GM12878 (cell line): ENCODE measurements around the gene GABARAPL2. TPM values are rescaled to one million over a fixed set of nuclear protein-coding genes. Genes with fewer than 3 reads are reported as not detected.

Experiments
- CBFB ChIP-seq: IDR thresholded peaks from 2 replicates; pipeline ENCODE4 v1.6.1; 2016; ENCODE audit warnings: antibody characterized with exemption, low read depth
- CHD2 ChIP-seq: IDR thresholded peaks from 2 replicates; pipeline ENCODE4 v1.6.1; 2011; ENCODE audit warnings: low read depth, low read length, improper control_type of control experiment, borderline replicate concordance
- CREB1 ChIP-seq: IDR thresholded peaks from 2 replicates; pipeline ENCODE4 v1.6.1; 2012; ENCODE audit warnings: low read depth, mild to moderate bottlenecking, inconsistent platforms
- CREM ChIP-seq: IDR thresholded peaks from 2 replicates; pipeline ENCODE4 v1.6.1; 2014; ENCODE audit warnings: antibody characterized with exemption, low read depth
- JUND ChIP-seq: IDR thresholded peaks from 2 replicates; pipeline ENCODE4 v1.6.1; 2012; ENCODE audit warnings: low read depth, mild to moderate bottlenecking, low read length, improper control_type of control experiment, moderate library complexity
- KAT2A ChIP-seq: conservative IDR thresholded peaks from 2 replicates; pipeline ENCODE4 v1.6.1; 2011; ENCODE audit warnings: low read depth, low read length; ENCODE audit not compliant: control insufficient read depth
- MEF2A ChIP-seq: IDR thresholded peaks from 2 replicates; pipeline ENCODE4 v1.6.1; 2011; ENCODE audit warnings: low read depth, mild to moderate bottlenecking, low read length, moderate library complexity; ENCODE audit not compliant: insufficient read depth
- MEF2B ChIP-seq: fragments of 450-650 bp; IDR thresholded peaks from 2 replicates; pipeline ENCODE4 v1.6.1; 2018; ENCODE audit warnings: mild to moderate bottlenecking, moderate library complexity; ENCODE audit not compliant: partially characterized antibody, poor library complexity, severe bottlenecking
- RB1 ChIP-seq: fragments of 450-650 bp; formaldehyde crosslinking; IDR thresholded peaks from 2 replicates; pipeline ENCODE4 v1.6.1; 2017; ENCODE audit warnings: mild to moderate bottlenecking, borderline replicate concordance
- RELA ChIP-seq: fragments of 450-650 bp; IDR thresholded peaks from 2 replicates; pipeline ENCODE4 v1.8.0; 2014; ENCODE audit warnings: borderline replicate concordance; ENCODE audit not compliant: partially characterized antibody
- SMAD5 ChIP-seq: IDR thresholded peaks from 2 replicates; pipeline ENCODE4 v1.6.1; 2016; ENCODE audit warnings: antibody characterized with exemption, low read depth
- SMC3 ChIP-seq: IDR thresholded peaks from 2 replicates; pipeline ENCODE4 v1.6.1; 2011; ENCODE audit warnings: low read length, improper control_type of control experiment, borderline replicate concordance
- TBL1XR1 ChIP-seq: IDR thresholded peaks from 2 replicates; pipeline ENCODE4 v1.6.1; 2012; ENCODE audit warnings: low read depth, low read length, improper control_type of control experiment
- YY1 ChIP-seq: IDR thresholded peaks from 2 replicates; pipeline ENCODE4 v1.6.1; 2011; ENCODE audit warnings: low read depth, mild to moderate bottlenecking, low read length
- polyA plus RNA-seq, 11 experiments: library from polyadenylated mRNA; depleted of rRNA in 4 of 11; unstranded in 6 of 11; stranded (reverse) in 5 of 11; fragments of >200 nt; fragmentation: Nextera tagmentation in 4 of 11; fragmentation: Illumina TruSeq in 1 of 11; extraction: Ambion mirVana in 4 of 11; extraction: Trizol in 1 of 11; gene quantifications; 1 replicate in 1 of 11; 2 replicates in 10 of 11; pipeline versions ENCODE4 v1.2.1 to v1.2.3, GENCODE V29; 2011 to 2016; ENCODE audit warnings: inconsistent platforms in 2 of 11, missing spikeins in 2 of 11, low read depth in 1 of 11
- total RNA-seq, 4 experiments: library from RNA; depleted of rRNA in 3 of 4; stranded (reverse); fragments of >200 nt in 3 of 4; fragmentation: Illumina TruSeq in 1 of 4; extraction: Trizol in 1 of 4; gene quantifications; 2 replicates each; pipeline versions ENCODE4 v1.2.1 to v1.2.3, GENCODE V29; 2013 to 2021
- TF ChIP-seq, protein P1 (sequence below): fragments of 450-650 bp; IDR thresholded peaks from 2 replicates; pipeline ENCODE4 v1.6.1; 2017; ENCODE audit warnings: mild to moderate bottlenecking, moderate library complexity
- TF ChIP-seq, protein P2 (sequence below): fragments of 450-650 bp; IDR thresholded peaks from 2 replicates; pipeline ENCODE4 v1.6.1; 2016; ENCODE audit warnings: mild to moderate bottlenecking
- TF ChIP-seq, protein P3 (sequence below): fragments of 450-650 bp; IDR thresholded peaks from 2 replicates; pipeline ENCODE4 v1.6.1; 2014; ENCODE audit warnings: mild to moderate bottlenecking
- TF ChIP-seq, protein P4 (sequence below): IDR thresholded peaks from 2 replicates; pipeline ENCODE4 v1.6.1; 2012; ENCODE audit warnings: mild to moderate bottlenecking, low read depth, low read length
- TF ChIP-seq, protein P5 (sequence below), 3 experiments: IDR thresholded peaks in 2 of 3; conservative IDR thresholded peaks in 1 of 3; 2 replicates each; pipeline ENCODE4 v1.5.1; 2011; ENCODE audit warnings: low read depth in 3 of 3, low read length in 3 of 3, mild to moderate bottlenecking in 3 of 3, control low read depth in 2 of 3, moderate library complexity in 2 of 3, inconsistent platforms in 1 of 3, mixed read lengths in 1 of 3; ENCODE audit not compliant: control insufficient read depth in 2 of 3, insufficient read depth in 1 of 3; ENCODE audit errors: extremely low read depth in 1 of 3

The GABARAPL2 gene
- total and polyA plus RNA-seq, 10 of the 15 experiments (the other 5 are each of a cell fraction or from before 2014, with no cell fraction given): 61.9 to 359 (median 128) TPM

DNA sequence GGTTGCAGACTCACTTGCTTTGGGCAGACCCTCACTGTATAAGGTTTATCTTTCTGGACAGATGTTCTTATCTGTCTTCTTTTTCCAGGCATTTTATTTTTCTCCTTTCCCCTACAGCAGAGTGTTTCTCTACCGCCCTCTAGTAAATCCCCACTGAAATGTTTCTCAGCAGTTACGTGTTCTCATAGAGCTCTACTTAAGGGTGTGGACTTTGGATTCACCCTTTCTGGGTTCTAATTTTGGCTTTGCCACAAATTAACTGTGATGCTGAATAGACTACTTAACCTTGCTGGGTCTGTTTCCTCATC is 54.9 kb downstream of the GABARAPL2 start (continued):
- TF ChIP-seq, protein P1, sequence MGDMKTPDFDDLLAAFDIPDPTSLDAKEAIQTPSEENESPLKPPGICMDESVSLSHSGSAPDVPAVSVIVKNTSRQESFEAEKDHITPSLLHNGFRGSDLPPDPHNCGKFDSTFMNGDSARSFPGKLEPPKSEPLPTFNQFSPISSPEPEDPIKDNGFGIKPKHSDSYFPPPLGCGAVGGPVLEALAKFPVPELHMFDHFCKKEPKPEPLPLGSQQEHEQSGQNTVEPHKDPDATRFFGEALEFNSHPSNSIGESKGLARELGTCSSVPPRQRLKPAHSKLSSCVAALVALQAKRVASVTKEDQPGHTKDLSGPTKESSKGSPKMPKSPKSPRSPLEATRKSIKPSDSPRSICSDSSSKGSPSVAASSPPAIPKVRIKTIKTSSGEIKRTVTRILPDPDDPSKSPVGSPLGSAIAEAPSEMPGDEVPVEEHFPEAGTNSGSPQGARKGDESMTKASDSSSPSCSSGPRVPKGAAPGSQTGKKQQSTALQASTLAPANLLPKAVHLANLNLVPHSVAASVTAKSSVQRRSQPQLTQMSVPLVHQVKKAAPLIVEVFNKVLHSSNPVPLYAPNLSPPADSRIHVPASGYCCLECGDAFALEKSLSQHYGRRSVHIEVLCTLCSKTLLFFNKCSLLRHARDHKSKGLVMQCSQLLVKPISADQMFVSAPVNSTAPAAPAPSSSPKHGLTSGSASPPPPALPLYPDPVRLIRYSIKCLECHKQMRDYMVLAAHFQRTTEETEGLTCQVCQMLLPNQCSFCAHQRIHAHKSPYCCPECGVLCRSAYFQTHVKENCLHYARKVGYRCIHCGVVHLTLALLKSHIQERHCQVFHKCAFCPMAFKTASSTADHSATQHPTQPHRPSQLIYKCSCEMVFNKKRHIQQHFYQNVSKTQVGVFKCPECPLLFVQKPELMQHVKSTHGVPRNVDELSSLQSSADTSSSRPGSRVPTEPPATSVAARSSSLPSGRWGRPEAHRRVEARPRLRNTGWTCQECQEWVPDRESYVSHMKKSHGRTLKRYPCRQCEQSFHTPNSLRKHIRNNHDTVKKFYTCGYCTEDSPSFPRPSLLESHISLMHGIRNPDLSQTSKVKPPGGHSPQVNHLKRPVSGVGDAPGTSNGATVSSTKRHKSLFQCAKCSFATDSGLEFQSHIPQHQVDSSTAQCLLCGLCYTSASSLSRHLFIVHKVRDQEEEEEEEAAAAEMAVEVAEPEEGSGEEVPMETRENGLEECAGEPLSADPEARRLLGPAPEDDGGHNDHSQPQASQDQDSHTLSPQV: no peak
- TF ChIP-seq KAT2A (no peak), TBL1XR1 (no peak), MEF2A (0 out of 2 replicates have a peak, but pooled peaks have one; percentile 70), MEF2B (peak; percentile 70), JUND (no peak), CHD2 (no peak), CBFB (no peak), YY1 (0 out of 2 replicates have a peak, but pooled peaks have one; percentile 39), SMAD5 (no peak), SMC3 (peak; percentile 66; the same call in 1 of the 2 replicates), CREM (0 out of 2 replicates have a peak, but pooled peaks have one; percentile 34), RB1 (no peak), RELA (no peak), CREB1 (0 out of 2 replicates have a peak, but pooled peaks have one; percentile 31)
- TF ChIP-seq, protein P2, sequence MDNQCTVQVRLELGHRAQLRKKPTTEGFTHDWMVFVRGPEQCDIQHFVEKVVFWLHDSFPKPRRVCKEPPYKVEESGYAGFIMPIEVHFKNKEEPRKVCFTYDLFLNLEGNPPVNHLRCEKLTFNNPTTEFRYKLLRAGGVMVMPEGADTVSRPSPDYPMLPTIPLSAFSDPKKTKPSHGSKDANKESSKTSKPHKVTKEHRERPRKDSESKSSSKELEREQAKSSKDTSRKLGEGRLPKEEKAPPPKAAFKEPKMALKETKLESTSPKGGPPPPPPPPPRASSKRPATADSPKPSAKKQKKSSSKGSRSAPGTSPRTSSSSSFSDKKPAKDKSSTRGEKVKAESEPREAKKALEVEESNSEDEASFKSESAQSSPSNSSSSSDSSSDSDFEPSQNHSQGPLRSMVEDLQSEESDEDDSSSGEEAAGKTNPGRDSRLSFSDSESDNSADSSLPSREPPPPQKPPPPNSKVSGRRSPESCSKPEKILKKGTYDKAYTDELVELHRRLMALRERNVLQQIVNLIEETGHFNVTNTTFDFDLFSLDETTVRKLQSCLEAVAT: no peak
- TF ChIP-seq, protein P3, sequence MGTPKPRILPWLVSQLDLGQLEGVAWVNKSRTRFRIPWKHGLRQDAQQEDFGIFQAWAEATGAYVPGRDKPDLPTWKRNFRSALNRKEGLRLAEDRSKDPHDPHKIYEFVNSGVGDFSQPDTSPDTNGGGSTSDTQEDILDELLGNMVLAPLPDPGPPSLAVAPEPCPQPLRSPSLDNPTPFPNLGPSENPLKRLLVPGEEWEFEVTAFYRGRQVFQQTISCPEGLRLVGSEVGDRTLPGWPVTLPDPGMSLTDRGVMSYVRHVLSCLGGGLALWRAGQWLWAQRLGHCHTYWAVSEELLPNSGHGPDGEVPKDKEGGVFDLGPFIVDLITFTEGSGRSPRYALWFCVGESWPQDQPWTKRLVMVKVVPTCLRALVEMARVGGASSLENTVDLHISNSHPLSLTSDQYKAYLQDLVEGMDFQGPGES: no peak
- TF ChIP-seq, protein P4, sequence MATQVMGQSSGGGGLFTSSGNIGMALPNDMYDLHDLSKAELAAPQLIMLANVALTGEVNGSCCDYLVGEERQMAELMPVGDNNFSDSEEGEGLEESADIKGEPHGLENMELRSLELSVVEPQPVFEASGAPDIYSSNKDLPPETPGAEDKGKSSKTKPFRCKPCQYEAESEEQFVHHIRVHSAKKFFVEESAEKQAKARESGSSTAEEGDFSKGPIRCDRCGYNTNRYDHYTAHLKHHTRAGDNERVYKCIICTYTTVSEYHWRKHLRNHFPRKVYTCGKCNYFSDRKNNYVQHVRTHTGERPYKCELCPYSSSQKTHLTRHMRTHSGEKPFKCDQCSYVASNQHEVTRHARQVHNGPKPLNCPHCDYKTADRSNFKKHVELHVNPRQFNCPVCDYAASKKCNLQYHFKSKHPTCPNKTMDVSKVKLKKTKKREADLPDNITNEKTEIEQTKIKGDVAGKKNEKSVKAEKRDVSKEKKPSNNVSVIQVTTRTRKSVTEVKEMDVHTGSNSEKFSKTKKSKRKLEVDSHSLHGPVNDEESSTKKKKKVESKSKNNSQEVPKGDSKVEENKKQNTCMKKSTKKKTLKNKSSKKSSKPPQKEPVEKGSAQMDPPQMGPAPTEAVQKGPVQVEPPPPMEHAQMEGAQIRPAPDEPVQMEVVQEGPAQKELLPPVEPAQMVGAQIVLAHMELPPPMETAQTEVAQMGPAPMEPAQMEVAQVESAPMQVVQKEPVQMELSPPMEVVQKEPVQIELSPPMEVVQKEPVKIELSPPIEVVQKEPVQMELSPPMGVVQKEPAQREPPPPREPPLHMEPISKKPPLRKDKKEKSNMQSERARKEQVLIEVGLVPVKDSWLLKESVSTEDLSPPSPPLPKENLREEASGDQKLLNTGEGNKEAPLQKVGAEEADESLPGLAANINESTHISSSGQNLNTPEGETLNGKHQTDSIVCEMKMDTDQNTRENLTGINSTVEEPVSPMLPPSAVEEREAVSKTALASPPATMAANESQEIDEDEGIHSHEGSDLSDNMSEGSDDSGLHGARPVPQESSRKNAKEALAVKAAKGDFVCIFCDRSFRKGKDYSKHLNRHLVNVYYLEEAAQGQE: no peak
- TF ChIP-seq, protein P5, sequence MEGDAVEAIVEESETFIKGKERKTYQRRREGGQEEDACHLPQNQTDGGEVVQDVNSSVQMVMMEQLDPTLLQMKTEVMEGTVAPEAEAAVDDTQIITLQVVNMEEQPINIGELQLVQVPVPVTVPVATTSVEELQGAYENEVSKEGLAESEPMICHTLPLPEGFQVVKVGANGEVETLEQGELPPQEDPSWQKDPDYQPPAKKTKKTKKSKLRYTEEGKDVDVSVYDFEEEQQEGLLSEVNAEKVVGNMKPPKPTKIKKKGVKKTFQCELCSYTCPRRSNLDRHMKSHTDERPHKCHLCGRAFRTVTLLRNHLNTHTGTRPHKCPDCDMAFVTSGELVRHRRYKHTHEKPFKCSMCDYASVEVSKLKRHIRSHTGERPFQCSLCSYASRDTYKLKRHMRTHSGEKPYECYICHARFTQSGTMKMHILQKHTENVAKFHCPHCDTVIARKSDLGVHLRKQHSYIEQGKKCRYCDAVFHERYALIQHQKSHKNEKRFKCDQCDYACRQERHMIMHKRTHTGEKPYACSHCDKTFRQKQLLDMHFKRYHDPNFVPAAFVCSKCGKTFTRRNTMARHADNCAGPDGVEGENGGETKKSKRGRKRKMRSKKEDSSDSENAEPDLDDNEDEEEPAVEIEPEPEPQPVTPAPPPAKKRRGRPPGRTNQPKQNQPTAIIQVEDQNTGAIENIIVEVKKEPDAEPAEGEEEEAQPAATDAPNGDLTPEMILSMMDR (IDR thresholded peaks at IDR 0.05 in 2 of 3, conservative IDR thresholded peaks at IDR 0.05 in 1 of 3; ENCODE audit: control insufficient read depth in 2 of 3, extremely low read depth in 1 of 3, insufficient read depth in 1 of 3, low read depth in 3 of 3, low read length in 3 of 3): peak; percentile 61 to 68 (median 62)
